ENCODE results near the gene GPS1. TPM values are rescaled to one million over a fixed set of nuclear protein-coding genes. Genes with fewer than 3 reads are reported as not detected.

The GPS1 gene
- total RNA-seq, 1 experiment from 2014 or later = 223 TPM

GRCh38 chr17:82089723-82090548 is 38.2 kb downstream of the GPS1 start:
- Histone ChIP-seq H3K27me3 (replicated peaks) (no peaks in the 10 kb centered on the region), H3K27ac (no peak overlapping the region), H3K36me3 (peaks cover 94% of the 10 kb centered on the region), H3K9me3 (replicated peaks) (no peaks in the 10 kb centered on the region), H3K4me1 (replicated peaks) (no peaks in the 10 kb centered on the region), H3K4me3 (no peak overlapping the region)
- DNase-seq (ENCODE audit: low read depth in 1 of 2, low spot score in 2 of 2) = no peak

DNA sequence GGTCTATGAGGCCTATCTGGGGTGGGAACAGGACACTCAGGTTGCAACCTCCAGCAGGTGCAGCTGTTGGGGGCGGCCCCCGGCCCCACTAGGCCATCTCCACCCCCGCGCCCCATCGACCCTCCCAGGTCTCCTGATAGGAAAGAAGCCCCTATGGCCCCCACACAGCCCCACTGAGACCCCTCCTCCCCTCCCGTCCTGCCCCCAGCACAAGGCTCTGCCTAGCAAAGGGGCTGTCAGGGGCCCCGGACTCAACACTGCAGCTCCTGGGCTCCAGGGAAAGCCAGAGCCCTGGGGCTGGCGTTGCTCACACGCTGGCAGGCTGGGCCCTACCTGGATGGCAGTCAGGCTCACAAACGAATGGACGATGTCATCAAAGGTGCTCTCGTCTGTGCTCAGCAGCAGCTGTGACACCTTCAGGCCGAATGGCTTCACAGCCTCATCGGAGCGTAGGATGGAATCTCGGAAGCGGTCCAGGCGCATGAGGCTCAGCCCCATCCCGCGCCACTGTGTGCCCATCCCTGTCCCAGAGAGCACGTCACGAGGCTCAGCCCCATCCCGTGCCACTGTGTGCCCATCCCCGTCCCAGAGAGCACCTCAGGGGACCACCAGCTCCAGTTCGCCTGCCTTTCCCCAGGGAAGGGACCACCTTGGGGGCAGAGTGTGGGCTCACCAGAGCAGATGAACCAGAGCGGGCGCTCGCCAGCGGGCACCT is 39.0 kb downstream of the GPS1 start:
- peaks cover 94% of the 10 kb centered on the region for H3K36me3 ChIP-seq
- H3K9me3 ChIP-seq (replicated peaks) = no peaks in the 10 kb centered on the region
- H3K27ac ChIP-seq = no peak overlapping the region
- H3K4me1 ChIP-seq (replicated peaks) = no peaks in the 10 kb centered on the region; the same call in 1 of the 2 replicates
- no peak for DNase-seq (ENCODE audit: low read depth in 1 of 2, low spot score in 2 of 2)
- H3K4me3 ChIP-seq = no peak overlapping the region
- no peaks in the 10 kb centered on the region for H3K27me3 ChIP-seq (replicated peaks)

DNA sequence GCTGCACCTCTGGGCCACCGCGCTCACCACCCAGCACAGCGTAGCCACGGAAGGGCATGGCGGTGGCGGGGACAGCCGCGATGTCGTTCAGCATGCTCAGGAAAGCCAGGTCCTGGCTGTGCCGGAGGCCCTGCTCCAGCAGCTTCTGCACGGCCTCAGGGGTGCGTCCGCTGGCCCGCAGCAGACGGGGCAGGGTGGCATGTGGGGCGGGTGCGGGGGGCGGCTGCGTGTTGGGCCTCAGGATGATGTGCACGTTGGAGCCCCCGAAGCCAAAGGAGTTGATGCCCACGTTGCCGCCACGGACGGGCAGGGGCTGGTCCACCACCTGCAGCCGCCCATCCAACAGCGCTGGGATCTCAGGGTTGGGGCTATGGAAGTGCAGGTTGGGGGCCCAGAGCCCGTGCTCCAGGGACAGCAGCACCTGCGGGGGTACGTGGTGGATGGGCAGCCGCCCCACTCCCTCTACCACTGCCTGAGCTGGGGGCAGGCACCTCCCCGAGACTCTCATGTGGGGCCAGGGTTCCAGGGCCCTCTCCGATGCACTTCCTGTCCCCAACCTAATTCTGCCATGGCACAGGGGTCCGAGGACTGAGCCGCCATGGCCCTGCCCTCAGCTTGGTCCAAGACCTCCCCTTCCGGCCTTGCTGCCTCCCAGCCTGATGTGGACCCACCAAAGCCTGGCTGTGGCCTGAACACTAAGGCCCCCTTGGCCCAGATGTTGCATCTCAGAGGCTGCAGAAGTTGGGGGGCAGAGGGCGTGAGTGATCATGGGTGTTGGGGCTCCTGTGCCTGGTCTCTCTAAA is 39.8 kb downstream of the GPS1 start:
- Histone ChIP-seq H3K4me3 (no peak overlapping the region), H3K4me1 (replicated peaks) (peaks cover 7% of the 10 kb centered on the region), H3K27me3 (replicated peaks) (no peaks in the 10 kb centered on the region), H3K9me3 (replicated peaks) (no peaks in the 10 kb centered on the region), H3K36me3 (peaks cover 94% of the 10 kb centered on the region), H3K27ac (no peak overlapping the region)
- no peak for DNase-seq (ENCODE audit: low read depth in 1 of 2, low spot score in 2 of 2)

DNA sequence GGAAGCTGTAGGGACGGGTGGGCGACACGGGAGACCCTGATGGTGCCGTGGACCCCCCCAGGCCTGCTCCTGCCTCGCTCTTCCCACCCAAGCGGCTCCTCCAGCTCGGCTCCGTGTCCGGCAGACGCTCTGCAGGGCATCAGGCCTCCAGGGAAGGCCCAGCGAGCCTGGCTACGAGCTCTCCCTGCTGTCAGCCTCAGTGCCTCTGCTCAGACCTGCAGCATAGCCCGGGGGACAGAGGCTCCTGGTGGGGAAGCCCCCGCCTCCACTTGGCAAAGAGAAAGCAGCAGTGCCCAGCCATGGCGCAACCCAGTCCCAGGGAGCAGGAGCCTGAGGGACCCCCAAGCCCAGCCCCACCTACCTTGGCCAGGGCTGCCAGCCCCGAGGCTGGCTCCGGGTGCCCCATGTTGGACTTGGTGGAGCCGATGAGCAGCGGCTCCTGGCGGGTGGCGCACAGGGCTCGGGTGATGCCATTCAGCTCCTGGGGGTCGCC is 40.4 kb downstream of the GPS1 start:
- DNase-seq (ENCODE audit: low read depth in 1 of 2, low spot score in 2 of 2) = no peak
- Histone ChIP-seq H3K9me3 (replicated peaks) (no peaks in the 10 kb centered on the region), H3K36me3 (peaks cover 94% of the 10 kb centered on the region), H3K4me3 (no peak overlapping the region), H3K27me3 (replicated peaks) (no peaks in the 10 kb centered on the region), H3K4me1 (replicated peaks) (peaks cover 14% of the 10 kb centered on the region), H3K27ac (no peak overlapping the region)

DNA sequence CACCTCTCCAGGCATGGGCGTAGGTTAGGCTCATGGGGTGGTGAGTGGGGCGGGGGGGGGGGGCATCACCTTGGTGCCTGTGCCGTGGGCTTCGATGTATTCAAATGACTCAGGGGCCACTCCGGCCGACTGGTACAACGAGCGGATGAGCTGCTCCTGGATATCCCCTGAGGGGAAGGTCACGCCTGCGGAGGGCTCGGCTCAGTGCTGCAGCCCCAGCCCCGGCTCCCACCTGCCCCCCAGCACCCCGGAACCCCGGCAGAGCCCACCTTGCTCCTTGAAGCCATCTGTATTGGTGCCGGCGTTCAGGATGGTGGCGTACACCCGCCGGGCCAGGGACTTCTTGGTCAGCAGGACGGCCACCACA is 40.9 kb downstream of the GPS1 start:
- H3K36me3 ChIP-seq = peaks cover 94% of the 10 kb centered on the region
- H3K4me1 ChIP-seq (replicated peaks) = peaks cover 19% of the 10 kb centered on the region
- peaks cover 4% of the 10 kb centered on the region for H3K9me3 ChIP-seq (replicated peaks)
- no peak overlapping the region for H3K27ac ChIP-seq
- H3K27me3 ChIP-seq (replicated peaks) = no peaks in the 10 kb centered on the region
- no peak for DNase-seq (ENCODE audit: low read depth in 1 of 2, low spot score in 2 of 2)
- H3K4me3 ChIP-seq = no peak overlapping the region

DNA sequence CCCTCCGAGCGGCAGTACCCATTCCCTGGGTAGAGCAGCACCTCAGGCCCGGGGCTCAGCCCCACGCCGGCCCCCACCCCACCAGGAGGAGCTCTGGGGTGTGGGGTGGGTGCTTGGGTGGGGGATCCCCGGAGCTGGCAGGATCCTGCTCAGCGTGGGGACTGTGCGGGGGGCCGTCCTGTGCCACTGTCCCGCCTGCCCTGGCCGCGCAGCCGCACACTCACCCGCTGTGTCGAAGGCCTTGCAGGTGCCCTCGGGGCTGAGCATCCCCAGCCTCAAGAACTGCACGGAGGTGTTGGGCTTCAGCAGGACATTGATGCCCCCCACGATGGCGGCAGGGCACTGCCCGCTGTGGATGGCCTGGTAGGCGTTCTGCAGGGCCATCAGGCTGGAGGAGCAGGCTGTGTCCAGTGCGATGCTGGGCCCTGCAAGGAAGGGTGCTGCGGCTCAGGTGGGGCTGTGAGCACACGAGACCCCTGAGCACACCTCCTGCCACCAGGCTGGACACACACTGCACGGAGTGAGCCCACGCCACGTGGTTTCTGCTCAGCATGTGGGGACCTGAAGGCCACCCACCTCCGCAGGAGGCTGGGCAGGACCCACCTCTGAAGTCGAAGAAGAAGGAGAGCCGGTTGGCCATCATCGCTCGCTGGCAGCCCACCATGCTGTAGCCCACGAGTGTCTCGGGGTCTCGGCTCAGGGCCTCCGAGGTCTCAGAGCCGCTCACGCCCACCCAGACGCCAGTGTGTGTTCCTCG is 41.5 kb downstream of the GPS1 start:
- H3K27me3 ChIP-seq (replicated peaks) = no peaks in the 10 kb centered on the region
- no peak overlapping the region for H3K27ac ChIP-seq
- peaks cover 93% of the 10 kb centered on the region for H3K36me3 ChIP-seq
- no peak overlapping the region for H3K4me3 ChIP-seq
- H3K4me1 ChIP-seq (replicated peaks) = peaks cover 23% of the 10 kb centered on the region
- DNase-seq (ENCODE audit: low read depth in 1 of 2, low spot score in 2 of 2) = no peak
- peaks cover 7% of the 10 kb centered on the region for H3K9me3 ChIP-seq (replicated peaks)

DNA sequence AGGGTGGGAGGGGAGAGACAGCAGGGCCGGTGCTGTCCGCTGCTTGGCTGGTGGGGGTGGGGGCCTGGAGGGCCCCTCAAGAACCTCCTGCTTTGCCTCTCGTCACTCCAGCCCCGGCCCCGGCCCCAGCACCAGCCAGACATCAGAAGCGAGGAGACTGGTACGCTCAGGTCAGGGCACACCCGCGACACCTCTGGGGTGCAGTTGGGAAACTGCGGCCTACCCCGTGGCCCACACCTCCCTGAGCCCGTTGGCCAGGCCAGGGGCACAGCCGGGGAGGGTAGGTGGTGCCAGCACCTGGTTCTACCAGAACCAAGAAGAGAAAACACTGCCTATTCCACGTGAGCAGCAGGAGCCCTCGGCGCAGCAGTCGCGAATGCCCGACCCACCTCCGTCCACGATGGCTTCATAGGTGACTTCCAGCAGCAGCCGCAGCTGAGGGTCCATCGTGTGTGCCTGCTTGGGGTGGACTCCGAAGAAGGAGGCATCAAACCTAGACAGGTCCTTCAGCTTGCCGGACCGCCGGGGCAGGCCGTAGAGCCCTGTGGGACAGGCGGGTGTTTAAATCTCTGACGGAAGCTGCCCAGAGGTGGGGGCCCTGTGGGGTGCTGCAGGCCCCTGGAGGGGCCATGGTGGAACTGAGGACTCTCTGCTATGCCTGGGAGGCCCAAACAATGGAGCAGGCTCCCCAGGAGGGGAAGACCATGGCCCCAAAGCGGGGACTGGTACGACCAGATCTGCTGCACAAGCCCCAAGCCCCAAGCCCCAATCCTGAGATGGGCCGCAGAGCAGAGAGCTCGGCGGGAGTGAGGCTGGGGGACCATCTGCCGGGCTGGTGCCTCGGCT is 43.5 kb downstream of the GPS1 start:
- peaks cover 80% of the 10 kb centered on the region for H3K36me3 ChIP-seq
- peaks cover 42% of the 10 kb centered on the region for H3K4me1 ChIP-seq (replicated peaks)
- H3K9me3 ChIP-seq (replicated peaks) = peaks cover 13% of the 10 kb centered on the region
- H3K4me3 ChIP-seq = no peak overlapping the region
- H3K27ac ChIP-seq = no peak overlapping the region
- no peak for DNase-seq (ENCODE audit: low read depth in 1 of 2, low spot score in 2 of 2)
- H3K27me3 ChIP-seq (replicated peaks) = no peaks in the 10 kb centered on the region

GRCh38 chr17:82095777-82096708 is 44.3 kb downstream of the GPS1 start:
- peaks cover 73% of the 10 kb centered on the region for H3K36me3 ChIP-seq
- no peak overlapping the region for H3K27ac ChIP-seq
- peak overlapping the region; percentile 99; the same call in 1 of the 2 replicates for H3K4me3 ChIP-seq
- H3K9me3 ChIP-seq (replicated peaks) = peaks cover 13% of the 10 kb centered on the region
- no peaks in the 10 kb centered on the region for H3K27me3 ChIP-seq (replicated peaks)
- DNase-seq (ENCODE audit: low read depth in 1 of 2, low spot score in 2 of 2) = no peak
- H3K4me1 ChIP-seq (replicated peaks) = peaks cover 45% of the 10 kb centered on the region

DNA sequence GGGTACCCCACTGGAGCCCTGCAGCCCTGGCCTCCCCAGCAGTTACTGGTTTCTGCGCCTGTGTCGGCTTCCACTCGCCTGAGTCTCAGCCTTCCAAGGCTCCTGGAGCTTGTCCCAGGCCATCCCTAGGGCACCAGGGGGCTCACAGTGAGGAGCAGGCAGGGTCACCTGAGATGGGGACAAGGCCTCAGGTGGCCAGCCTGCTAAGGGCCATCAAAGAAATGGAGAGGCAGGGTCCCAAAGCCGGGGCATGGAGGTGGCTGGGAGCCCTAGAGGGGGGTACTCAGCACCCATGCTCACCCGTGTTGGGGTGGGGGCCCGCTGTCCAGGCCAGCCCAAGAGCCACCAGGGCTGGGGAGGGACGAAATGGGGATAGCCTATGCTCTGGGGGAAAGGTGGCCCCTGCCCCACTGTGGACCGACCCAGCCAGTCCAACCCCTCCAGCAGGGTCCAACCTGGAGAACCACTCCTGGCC is 45.0 kb downstream of the GPS1 start:
- peaks cover 13% of the 10 kb centered on the region for H3K9me3 ChIP-seq (replicated peaks)
- no peaks in the 10 kb centered on the region for H3K27me3 ChIP-seq (replicated peaks)
- H3K36me3 ChIP-seq = peaks cover 65% of the 10 kb centered on the region
- peaks cover 45% of the 10 kb centered on the region for H3K4me1 ChIP-seq (replicated peaks)
- no peak overlapping the region for H3K27ac ChIP-seq
- H3K4me3 ChIP-seq = peak overlapping the region; percentile 99
- DNase-seq (ENCODE audit: low read depth in 1 of 2, low spot score in 2 of 2) = no peak

DNA sequence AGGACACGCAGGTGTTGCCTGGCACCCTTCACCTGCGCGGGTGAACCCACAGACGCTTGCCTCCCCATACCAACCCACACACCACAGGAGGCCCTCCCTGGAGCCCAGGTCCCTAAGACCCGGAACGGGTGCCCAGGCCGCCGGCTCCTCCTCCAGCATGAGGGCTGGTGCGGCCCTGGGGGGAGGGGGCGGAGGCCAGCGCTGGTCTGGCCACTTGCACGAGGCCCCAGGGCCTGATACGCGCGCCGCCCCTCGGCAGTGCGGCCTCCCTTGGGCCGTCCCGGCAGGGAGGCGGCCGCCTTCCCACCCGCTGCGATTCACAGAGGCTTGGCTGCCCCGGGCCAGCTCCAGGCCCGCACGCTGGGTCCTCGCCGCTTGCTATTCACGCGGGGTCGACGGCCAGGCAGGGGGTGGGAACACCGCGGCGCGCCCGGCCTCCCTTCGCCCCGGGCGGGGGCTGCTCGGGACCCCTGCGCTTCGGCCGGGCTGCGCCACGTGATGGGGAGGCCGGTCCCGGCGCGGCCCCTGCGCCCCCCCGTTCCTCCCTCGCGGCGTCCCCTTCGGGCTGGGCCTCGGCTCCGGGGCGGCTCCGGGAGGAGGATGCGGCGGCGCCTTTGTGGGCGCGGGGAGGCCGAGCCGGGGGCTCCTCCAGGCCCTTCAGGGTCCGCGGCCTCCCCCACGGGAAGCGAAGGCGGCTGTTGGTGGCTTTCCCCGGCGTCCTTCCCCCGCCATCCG is 45.7 kb downstream of the GPS1 start:
- peak; percentile 79 to 83 for DNase-seq (ENCODE audit: low read depth in 1 of 2, low spot score in 2 of 2)
- Histone ChIP-seq H3K36me3 (peaks cover 59% of the 10 kb centered on the region), H3K27me3 (replicated peaks) (no peaks in the 10 kb centered on the region), H3K4me3 (peak overlapping the region; percentile 99), H3K27ac (peak overlapping the region; percentile 75), H3K9me3 (replicated peaks) (peaks cover 13% of the 10 kb centered on the region), H3K4me1 (replicated peaks) (peaks cover 45% of the 10 kb centered on the region)

DNA sequence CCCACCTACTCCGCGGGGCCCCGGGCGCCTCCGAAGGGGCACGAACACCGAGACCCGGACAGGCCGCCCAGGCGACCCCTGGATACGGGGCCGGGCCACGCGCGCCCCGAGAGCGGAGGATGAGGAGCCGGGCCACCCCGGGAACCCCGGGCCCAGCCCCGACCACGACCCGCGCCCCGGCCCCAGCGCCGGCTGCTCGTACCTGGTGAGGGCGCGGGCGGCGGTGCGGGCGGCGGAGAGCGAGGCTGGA is 46.1 kb downstream of the GPS1 start:
- peak overlapping the region; percentile 99 for H3K4me3 ChIP-seq
- peak overlapping the region; percentile 75 for H3K27ac ChIP-seq
- H3K4me1 ChIP-seq (replicated peaks) = peaks cover 45% of the 10 kb centered on the region
- H3K36me3 ChIP-seq = peaks cover 56% of the 10 kb centered on the region
- no peaks in the 10 kb centered on the region for H3K27me3 ChIP-seq (replicated peaks)
- peaks cover 13% of the 10 kb centered on the region for H3K9me3 ChIP-seq (replicated peaks)
- no peak for DNase-seq (ENCODE audit: low read depth in 1 of 2, low spot score in 2 of 2)

Measured in SJSA1 (cell line).